ENCODE results near the gene KCNIP3. TPM values are rescaled to one million over a fixed set of nuclear protein-coding genes. Genes with fewer than 3 reads are reported as not detected.

KCNIP3 gene
- total RNA-seq, 1 donor from 2014 or later, result 9.2 TPM

DNA sequence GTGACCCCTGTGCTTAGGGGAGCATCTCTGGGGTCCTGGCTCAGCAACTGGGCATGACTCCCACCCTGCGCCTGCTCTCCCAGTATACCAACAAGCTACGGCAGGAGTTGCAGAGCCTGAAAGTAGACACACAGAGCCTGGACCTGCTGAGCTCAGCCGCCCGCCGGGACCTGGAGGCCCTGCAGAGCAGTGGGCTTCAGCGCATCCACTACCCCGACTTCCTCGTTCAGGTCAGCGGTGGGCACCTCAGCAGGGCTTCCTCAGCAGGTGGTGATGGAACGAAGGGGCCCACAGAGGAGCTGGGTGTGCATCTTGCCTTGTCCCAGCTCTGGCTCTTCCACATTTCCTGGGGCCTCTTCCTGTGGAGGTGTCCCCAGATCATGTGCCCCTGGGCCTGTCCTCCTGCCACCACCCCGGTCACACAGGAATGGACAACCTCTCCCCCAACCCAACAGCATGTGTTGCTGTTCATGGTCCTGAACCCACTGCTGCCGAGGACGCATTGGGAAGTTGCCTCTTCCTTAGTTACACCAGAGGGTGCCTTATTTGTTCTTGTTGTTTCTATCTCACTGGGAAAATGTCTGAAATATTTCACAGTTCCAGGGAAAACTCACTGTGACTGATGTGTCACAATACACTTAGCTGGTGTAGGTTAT, 12.1 kb upstream of the KCNIP3 start:
- peaks cover under 1% of the 10 kb centered on the region for H3K36me3 Mint-ChIP-seq
- H3K4me1 Mint-ChIP-seq, result no peaks in the 10 kb centered on the region
- peaks cover under 1% of the 10 kb centered on the region for H3K9me3 Mint-ChIP-seq
- TF ChIP-seq, protein P1, sequence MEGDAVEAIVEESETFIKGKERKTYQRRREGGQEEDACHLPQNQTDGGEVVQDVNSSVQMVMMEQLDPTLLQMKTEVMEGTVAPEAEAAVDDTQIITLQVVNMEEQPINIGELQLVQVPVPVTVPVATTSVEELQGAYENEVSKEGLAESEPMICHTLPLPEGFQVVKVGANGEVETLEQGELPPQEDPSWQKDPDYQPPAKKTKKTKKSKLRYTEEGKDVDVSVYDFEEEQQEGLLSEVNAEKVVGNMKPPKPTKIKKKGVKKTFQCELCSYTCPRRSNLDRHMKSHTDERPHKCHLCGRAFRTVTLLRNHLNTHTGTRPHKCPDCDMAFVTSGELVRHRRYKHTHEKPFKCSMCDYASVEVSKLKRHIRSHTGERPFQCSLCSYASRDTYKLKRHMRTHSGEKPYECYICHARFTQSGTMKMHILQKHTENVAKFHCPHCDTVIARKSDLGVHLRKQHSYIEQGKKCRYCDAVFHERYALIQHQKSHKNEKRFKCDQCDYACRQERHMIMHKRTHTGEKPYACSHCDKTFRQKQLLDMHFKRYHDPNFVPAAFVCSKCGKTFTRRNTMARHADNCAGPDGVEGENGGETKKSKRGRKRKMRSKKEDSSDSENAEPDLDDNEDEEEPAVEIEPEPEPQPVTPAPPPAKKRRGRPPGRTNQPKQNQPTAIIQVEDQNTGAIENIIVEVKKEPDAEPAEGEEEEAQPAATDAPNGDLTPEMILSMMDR (IDR thresholded peaks at IDR 0.05; ENCODE audit: unreplicated experiment), result no peak
- no peaks in the 10 kb centered on the region for H3K27me3 Mint-ChIP-seq (ENCODE audit: low read depth)
- DNase-seq (ENCODE audit: low spot score in 2 of 2, unreplicated experiment in 2 of 2), result no peak
- H3K4me3 Mint-ChIP-seq, result no peak overlapping the region
- no peak overlapping the region for H3K27ac Mint-ChIP-seq

DNA sequence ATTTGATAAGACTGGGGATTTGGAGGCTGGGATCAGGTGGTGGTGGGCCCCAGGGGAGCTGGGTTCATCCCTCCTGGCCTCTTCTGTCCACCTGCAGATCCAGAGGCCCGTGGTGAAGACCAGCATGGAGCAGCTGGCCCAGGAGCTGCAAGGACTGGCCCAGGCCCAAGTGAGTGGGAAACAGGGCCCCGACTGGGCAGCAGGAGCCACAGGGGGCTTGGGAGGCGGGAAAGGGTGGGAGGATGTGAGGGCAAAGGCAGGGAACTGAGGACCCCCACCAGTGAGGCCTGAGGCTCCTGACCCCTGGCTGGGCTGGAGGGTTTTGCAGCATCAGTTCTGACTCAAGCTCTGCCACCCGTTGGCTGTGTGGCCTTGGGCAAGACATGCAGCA, 11.6 kb upstream of the KCNIP3 start:
- Mint-ChIP-seq H3K27ac (no peak overlapping the region), H3K4me1 (no peaks in the 10 kb centered on the region), H3K9me3 (peaks cover 6% of the 10 kb centered on the region), H3K4me3 (no peak overlapping the region), H3K36me3 (peaks cover 6% of the 10 kb centered on the region), H3K27me3 (ENCODE audit: low read depth) (no peaks in the 10 kb centered on the region)
- no peak for DNase-seq (ENCODE audit: low spot score in 2 of 2, unreplicated experiment in 2 of 2)
- TF ChIP-seq, protein P1 (IDR thresholded peaks at IDR 0.05; ENCODE audit: unreplicated experiment), result no peak

DNA sequence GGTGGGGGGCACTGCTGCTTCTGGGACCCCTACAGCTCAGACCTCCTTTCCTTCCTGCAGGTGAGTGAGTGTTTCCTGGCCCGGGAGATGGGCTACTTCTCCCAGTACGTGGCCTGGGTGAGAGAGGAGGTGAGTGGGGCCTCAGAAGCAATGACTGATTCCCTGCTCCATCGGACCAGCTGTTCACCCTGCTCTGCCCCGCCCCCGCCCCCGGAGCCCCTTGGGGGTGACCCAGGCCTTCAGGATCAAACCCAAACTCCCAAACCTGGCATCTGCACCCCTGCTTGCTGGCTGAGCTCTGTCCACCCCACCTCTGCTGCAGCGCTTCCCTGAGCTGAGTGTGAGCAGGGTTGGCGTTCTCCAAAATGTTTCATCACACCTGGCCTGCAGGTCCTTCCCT, 9.8 kb upstream of the KCNIP3 start:
- Mint-ChIP-seq H3K27ac (no peak overlapping the region), H3K36me3 (peaks cover 15% of the 10 kb centered on the region), H3K9me3 (peaks cover 19% of the 10 kb centered on the region), H3K4me1 (no peaks in the 10 kb centered on the region), H3K4me3 (no peak overlapping the region), H3K27me3 (ENCODE audit: low read depth) (no peaks in the 10 kb centered on the region)
- TF ChIP-seq, protein P1 (IDR thresholded peaks at IDR 0.05; ENCODE audit: unreplicated experiment), result no peak
- no peak for DNase-seq (ENCODE audit: low spot score in 2 of 2, unreplicated experiment in 2 of 2)

DNA sequence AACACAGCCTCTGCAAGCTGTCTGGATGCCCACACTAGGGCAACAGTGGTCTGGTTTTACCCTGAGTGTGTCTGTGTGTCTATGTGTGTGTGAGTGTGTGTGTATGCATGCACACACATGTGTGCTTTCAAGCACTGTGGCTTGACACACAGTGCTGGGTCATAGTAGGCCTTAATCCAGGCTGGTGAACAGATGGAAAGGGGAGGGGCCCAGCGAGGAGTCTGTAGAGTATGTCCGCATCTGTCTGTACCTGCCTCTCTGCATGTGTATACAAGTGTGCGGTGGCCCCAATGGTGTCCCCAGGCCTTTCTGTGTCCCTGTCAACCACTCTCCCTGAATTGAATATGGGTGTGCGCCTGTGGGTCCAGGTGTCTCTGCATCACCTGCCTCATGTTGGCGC, 9.3 kb upstream of the KCNIP3 start:
- H3K27ac Mint-ChIP-seq, result no peak overlapping the region
- H3K4me3 Mint-ChIP-seq, result no peak overlapping the region
- no peaks in the 10 kb centered on the region for H3K27me3 Mint-ChIP-seq (ENCODE audit: low read depth)
- no peak for DNase-seq (ENCODE audit: low spot score in 2 of 2, unreplicated experiment in 2 of 2)
- peaks cover 17% of the 10 kb centered on the region for H3K36me3 Mint-ChIP-seq
- peaks cover 20% of the 10 kb centered on the region for H3K9me3 Mint-ChIP-seq
- no peaks in the 10 kb centered on the region for H3K4me1 Mint-ChIP-seq
- TF ChIP-seq, protein P1 (IDR thresholded peaks at IDR 0.05; ENCODE audit: unreplicated experiment), result no peak

DNA sequence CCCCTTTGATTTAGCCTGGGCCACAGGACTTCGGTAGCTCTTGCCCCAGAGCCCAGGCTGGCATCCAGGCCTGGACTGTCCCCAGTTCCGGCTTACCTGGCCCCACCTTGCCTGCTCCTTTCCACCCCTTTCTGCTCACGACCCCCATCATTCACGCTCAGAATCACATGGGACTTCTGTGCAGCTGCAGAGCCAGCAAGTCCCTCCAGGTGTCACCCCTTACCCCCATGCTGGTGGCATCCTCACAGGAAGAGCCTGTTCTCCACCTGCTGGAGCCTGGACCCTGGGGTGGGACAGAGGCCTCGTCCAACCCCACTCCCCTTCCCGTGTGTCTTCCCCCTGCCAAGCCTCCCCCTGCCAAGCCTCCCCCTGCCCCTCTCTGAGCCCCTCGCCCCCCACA, 7.9 kb upstream of the KCNIP3 start:
- DNase-seq (ENCODE audit: low spot score in 2 of 2, unreplicated experiment in 2 of 2), result no peak
- Mint-ChIP-seq H3K9me3 (peaks cover 20% of the 10 kb centered on the region), H3K4me3 (no peak overlapping the region), H3K36me3 (peaks cover 17% of the 10 kb centered on the region), H3K4me1 (no peaks in the 10 kb centered on the region), H3K27ac (no peak overlapping the region), H3K27me3 (ENCODE audit: low read depth) (no peaks in the 10 kb centered on the region)
- TF ChIP-seq, protein P1 (IDR thresholded peaks at IDR 0.05; ENCODE audit: unreplicated experiment), result no peak

DNA sequence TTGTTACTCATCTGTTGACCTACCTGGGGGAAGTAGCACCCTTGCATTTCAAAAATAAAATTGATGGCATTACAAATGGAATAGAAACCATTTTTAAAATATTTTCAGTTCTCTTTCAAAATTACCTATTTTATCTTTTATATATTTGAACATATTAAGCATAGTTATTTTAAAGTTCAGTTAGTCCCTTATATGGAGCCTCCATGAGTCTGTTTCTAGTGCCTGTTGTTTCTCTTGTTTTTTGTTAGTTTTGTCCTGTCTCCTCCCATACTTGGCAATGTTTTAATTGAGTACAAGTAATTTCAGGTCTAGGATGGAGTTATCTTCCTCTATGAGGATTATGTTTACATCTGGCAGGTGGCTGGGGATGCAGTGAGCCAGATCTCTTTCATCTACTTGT, 5.9 kb upstream of the KCNIP3 start:
- no peak overlapping the region for H3K27ac Mint-ChIP-seq
- peaks cover 17% of the 10 kb centered on the region for H3K36me3 Mint-ChIP-seq
- TF ChIP-seq, protein P1 (IDR thresholded peaks at IDR 0.05; ENCODE audit: unreplicated experiment), result no peak
- H3K27me3 Mint-ChIP-seq (ENCODE audit: low read depth), result no peaks in the 10 kb centered on the region
- H3K4me3 Mint-ChIP-seq, result no peak overlapping the region
- H3K9me3 Mint-ChIP-seq, result peaks cover 20% of the 10 kb centered on the region
- DNase-seq (ENCODE audit: low spot score in 2 of 2, unreplicated experiment in 2 of 2), result no peak
- H3K4me1 Mint-ChIP-seq, result peaks cover under 1% of the 10 kb centered on the region
